GM19438 (cell line): Measurements from ENCODE around the gene BTNL3.
"Not testable (repeated sequence)": the region's sequence is repeated elsewhere in the genome, so short reads cannot be mapped to it uniquely, and the experiment has no call there.

Source experiments
- ATAC-seq: cut with Tn5 transposase; IDR thresholded peaks from one replicate; pipeline ENCODE4 v1.9.1; 2021; ENCODE audit warnings: low read depth; ENCODE audit not compliant: unreplicated experiment

Gene BTNL3

DNA sequence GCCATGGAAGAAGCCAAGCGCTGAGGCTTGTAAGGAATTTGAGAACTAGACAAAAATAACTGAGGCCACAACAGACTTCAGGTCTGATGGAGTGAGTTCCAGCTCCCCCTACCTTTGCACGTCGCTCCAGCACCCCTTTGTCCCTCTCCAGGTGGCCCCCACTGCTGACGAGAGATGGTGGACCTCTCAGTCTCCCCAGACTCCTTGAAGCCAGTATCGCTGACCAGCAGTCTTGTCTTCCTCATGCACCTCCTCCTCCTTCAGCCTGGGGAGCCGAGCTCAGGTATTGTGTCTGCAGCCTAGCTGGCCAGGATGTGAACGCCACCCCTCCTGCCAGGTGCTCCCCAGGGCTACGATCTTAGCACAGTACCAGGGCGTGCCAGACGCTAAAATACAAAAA, 56.7 kb downstream of the BTNL3 start:
- ATAC-seq, result no peak

DNA sequence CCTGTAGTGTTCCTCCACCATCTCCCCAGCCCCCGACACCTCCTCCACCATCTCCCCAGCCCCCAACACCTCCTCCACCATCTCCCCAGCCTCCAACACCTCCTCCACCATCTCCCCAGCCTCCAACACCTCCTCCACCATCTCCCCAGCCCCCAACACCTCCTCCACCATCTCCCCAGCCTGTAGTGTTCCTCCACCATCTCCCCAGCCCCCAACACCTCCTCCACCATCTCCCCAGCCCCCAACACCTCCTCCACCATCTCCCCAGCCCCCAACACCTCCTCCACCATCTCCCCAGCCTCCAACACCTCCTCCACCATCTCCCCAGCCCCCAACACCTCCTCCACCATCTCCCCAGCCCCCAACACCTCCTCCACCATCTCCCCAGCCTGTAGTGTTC, 57.2 kb downstream of the BTNL3 start:
- not testable (repeated sequence) for ATAC-seq

DNA sequence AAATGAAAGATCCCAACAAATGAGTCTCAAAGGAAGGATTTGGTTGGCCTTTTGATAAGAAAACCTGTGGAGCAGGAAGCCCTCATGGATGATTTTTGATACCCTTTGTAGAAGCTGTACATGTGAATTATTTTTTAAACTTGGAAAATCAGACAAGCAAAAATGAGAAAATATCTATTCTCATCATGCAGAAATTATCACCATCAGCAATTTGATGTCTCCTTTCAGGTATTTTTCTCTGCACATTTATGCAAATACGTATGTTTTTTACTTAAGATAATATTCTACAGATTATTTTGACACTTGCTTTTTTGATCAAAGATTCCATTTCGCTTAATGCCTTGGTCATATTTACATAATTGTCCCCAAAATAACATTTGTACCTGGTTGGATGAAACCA, 58.6 kb downstream of the BTNL3 start:
- no peak for ATAC-seq

DNA sequence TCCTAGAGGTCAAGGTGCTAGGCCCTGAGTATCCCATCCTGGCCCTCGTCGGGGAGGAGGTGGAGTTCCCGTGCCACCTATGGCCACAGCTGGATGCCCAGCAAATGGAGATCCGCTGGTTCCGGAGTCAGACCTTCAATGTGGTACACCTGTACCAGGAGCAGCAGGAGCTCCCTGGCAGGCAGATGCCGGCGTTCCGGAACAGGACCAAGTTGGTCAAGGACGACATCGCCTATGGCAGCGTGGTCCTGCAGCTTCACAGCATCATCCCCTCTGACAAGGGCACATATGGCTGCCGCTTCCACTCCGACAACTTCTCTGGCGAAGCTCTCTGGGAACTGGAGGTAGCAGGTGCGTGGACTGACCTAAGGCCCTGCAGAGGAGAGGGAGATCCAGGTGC, 59.3 kb downstream of the BTNL3 start:
- ATAC-seq, result no peak

DNA sequence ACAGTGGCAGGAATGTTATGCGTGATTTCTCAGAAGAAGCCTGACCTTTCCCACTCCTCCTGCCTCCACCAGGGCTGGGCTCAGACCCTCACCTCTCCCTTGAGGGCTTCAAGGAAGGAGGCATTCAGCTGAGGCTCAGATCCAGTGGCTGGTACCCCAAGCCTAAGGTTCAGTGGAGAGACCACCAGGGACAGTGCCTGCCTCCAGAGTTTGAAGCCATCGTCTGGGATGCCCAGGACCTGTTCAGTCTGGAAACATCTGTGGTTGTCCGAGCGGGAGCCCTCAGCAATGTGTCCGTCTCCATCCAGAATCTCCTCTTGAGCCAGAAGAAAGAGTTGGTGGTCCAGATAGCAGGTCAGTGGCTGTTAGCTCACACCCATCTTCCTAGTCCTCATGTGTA, 61.4 kb downstream of the BTNL3 start:
- no peak for ATAC-seq

DNA sequence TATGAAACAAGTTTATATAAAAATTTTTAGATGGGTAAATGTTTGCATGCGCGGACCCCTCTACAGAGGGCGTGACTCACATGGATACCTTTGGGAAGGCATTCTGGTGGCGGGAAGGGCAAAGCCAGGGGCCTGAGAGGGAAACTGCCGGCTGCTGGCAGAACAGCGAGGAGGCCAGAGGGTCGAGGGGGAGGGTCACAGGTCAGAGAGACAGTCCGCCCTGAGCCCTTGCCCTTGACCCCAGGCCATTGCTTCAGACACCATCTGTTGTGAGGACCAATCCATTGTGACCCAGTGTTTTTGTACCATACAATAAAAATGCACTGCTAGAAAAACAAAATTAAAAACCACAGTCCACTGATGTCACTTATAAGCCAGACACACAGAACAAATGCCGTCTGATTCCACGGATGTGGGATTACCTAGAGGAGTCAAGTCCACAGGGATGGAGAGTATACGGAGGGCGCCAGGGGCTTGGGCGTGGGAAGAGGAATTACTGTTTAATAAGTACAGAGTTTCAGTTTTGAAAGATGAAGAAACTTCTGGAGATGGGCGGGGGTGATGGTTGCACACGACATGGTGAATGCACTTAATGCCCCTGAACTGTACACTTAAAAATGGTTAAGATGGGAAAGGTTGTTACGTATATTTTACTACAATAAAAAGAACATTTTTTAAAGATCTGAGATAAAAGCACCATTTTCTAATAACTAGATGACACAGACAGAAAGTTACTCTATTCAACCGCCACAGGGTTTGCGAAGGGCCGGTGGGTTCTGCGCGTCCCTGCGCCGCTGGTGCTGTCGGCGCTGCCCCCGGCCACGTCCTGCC, 63.4 kb downstream of the BTNL3 start:
- no peak for ATAC-seq

DNA sequence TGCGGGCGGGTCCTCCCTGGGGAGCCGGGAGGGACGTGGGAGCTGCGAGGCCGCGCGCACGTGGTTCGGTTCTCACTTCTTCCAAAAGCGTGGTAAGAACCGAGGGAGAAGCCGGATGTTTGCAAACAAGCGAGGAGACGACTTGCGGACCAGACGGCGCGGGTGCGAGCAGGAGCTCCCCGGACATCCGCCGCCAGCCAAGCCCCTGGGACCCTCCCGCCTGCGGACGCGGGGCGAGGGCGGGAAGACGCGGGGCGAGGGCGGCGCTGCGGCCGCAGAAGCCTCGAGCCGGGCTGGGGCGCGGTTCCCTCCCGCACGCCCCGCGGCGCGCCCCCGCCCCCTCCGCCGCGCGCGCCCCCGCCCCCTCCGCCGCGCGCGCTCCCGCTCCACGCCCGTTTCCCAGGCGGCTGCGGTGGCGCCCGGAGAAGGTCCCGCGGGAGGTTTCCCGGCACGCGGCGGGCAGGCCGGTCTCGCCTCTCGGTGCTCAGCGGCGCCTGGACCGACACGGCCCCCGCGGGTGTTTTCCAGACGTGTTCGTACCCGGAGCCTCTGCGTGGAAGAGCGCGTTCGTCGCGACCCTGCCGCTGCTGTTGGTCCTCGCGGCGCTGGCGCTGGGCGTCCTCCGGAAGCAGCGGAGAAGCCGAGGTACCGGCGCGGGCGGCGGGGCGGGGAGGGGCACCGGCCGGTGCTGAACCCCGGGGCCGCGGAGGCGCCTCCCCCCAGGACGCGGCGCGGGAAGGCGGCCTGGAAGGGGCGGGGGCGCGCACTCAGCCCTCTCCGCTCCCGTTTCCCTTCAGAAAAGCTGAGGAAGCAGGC, 64.2 kb downstream of the BTNL3 start:
- no peak for ATAC-seq

DNA sequence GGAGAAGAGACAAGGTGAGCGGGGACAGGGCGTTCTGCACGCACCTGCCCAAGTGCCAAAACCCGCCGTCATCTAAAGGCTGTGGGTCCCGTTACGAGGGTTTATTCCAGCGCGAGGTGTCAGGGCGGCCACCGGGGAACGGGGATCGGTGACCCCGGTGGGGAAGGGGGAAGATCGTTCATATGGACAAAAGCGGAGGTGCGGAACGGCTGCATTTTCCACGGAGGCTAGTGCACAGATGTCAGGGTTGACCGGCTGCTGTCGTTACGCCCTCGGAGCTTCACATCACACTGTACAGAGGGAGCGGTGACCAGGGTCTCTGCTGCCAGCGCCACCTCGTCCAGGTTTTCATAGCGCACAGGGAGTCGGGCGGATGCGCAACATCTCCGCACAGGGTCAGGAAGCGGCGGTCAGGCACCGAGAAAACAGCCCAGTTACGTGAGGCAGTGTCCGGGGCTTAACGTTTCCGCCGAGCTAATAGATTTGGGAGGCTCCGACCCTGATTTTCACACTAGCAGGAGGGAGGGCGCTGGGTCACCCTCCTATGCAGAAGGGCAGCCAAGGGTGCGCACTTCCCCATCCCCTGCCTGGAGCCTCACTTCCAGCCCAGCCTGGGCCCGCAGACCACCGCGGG, 65.0 kb downstream of the BTNL3 start:
- ATAC-seq, result no peak

DNA sequence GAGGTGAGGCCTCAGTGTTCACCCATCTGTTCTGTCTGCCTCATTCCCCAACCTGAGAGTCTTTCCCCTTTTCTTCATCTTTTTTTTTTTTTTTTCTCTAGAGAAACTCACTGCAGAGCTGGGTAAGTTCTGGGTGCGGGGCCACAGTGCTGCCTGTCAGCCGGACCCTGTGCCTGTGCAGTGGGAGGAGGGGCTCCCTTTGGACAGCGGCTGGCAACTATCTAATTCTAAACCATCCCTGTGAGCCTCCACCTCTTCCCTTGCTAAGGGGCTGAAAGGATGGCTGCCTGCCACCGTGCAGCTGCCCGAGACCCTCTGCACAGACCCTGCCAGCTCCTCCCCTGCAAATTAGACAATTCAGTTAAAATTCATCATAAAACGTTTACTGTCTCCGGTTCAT, 65.5 kb downstream of the BTNL3 start:
- no peak for ATAC-seq

DNA sequence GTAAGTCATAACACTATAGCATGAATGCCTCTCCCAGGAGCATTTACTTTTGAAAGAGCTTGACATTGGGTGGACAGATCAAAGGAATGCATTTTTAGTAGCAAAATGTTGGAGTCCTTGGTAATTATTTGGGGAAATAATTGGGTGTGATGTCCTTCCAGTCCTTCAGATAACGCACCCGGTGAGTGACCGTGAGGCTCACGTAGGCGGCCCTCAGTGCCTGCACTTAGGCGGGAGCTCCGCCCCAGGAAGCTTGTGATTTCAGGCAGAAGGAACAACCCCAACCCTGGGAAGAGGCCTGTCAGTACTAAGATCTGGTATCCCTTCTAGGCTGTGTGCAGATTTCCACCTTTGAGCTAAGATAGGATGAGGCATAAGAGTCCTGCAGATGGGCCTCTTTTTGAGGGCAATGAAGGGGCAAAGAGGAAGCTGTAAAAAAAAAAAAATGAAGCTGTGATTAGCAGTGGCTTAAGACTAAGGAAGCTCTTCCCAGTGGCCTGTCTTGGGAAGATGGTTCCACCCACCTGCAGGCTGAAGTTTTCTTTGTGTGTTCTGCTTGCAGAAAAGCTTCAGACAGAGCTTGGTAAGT, 66.3 kb downstream of the BTNL3 start:
- no peak for ATAC-seq
